ENCODE measurements around the gene OR2A2. TPM values are rescaled to one million over a fixed set of nuclear protein-coding genes. Genes with fewer than 3 reads are reported as not detected.
A peak's percentile ranks its signal among the peaks of the same experiment; 100 is the strongest.
"Not testable (repeated sequence)": the region's sequence is repeated elsewhere in the genome, so short reads cannot be mapped to it uniquely, and the experiment has no call there.

OR2A2 gene
- total and polyA plus RNA-seq, 2 donors (not counting 3 experiments of a cell fraction or from before 2014, with no cell fraction given) = not detected

GRCh38 chr7:144127714-144128334 lies 18.4 kb downstream of the OR2A2 start:
- TF ChIP-seq MAX (IDR thresholded peaks at IDR 0.05; ENCODE audit: insufficient read depth, insufficient read length) (peak; percentile 38), CTCF (IDR thresholded peaks at IDR 0.05; ENCODE audit: extremely low read depth in 1 of 2, insufficient read depth in 1 of 2, low read depth in 1 of 2, low read length in 2 of 2) (peak; percentile 84 to 92), GATA2 (IDR thresholded peaks at IDR 0.05; ENCODE audit: insufficient read depth, insufficient read length, low read depth, low read length) (no peak), POLR2A (IDR thresholded peaks at IDR 0.05; ENCODE audit: low read depth, low read length) (no peak)
- H3K27me3 ChIP-seq (ENCODE audit: control insufficient read depth in 2 of 2, insufficient read depth in 2 of 2, low read length in 2 of 2) = no peaks in the 10 kb centered on the region
- DNase-seq (ENCODE audit: low read depth, low spot score) (peak; percentile 79), FAIRE-seq (peak; percentile 79)
- no peaks in the 10 kb centered on the region for H3K79me2 ChIP-seq (ENCODE audit: control insufficient read depth, insufficient read depth, low read length)
- H3K4me1 ChIP-seq (ENCODE audit: control insufficient read depth, extremely low read depth, insufficient read depth, low read length) = no peaks in the 10 kb centered on the region
- no peak overlapping the region for H2AFZ ChIP-seq (ENCODE audit: low read depth, low read length)
- ChIA-PET CTCF (interaction anchor here (0.6 to 2.6 kb wide), 61 partner anchors 9 to 720 kb away, joined by 3 to 77 read pairs (median 4); partner anchors contain the start of gene TCAF1), POLR2A (interaction anchor here (1.2 kb wide), 1 partner anchor 226 kb away, joined by 4 read pairs; the partner anchor contains the start of gene TCAF1)
- no peaks in the 10 kb centered on the region for H3K9me3 ChIP-seq (replicated peaks; ENCODE audit: control insufficient read depth, insufficient read depth, low read length)
- H3K4me3 ChIP-seq (replicated peaks in 1 of 3; ENCODE audit: insufficient read depth in 1 of 3, low read depth in 1 of 3, low read length in 3 of 3) = no peak overlapping the region
- H4K20me1 ChIP-seq (replicated peaks; ENCODE audit: control insufficient read depth, extremely low read depth, insufficient read depth, low read length) = no peaks in the 10 kb centered on the region
- H3K27ac ChIP-seq (ENCODE audit: insufficient read depth, low read depth, low read length) = no peak overlapping the region
- H3K4me2 ChIP-seq (ENCODE audit: insufficient read depth, low read length) = no peak overlapping the region
- no TSS peak for BruUV-seq (replicated peaks)
- intact Hi-C loops (cut with micrococcal nuclease) (loop anchor here (1.0 to 5.0 kb wide), 3 partner anchors 101 to 391 kb away; no protein-coding TSS in a partner anchor), dilution Hi-C loops (cut with MboI; ENCODE audit: extremely low pct_ligation_motif_present, low sequenced_read_pairs) (no loop called here)
- H3K9me1 ChIP-seq (replicated peaks; ENCODE audit: control insufficient read depth, extremely low read depth, insufficient read depth, low read length) = no peaks in the 10 kb centered on the region
- no peaks in the 10 kb centered on the region for H3K36me3 ChIP-seq (ENCODE audit: control insufficient read depth in 2 of 2, extremely low read depth in 1 of 2, insufficient read depth in 2 of 2, low read length in 2 of 2)
- no peak overlapping the region for H3K9ac ChIP-seq (replicated peaks; ENCODE audit: extremely low read depth, insufficient read depth, low read length)

- H3K36me3 ChIP-seq (ENCODE audit: control insufficient read depth in 2 of 2, extremely low read depth in 1 of 2, insufficient read depth in 2 of 2, low read length in 2 of 2); H3K4me1 ChIP-seq (ENCODE audit: control insufficient read depth, extremely low read depth, insufficient read depth, low read length); H3K9ac ChIP-seq (replicated peaks; ENCODE audit: extremely low read depth, insufficient read depth, low read length); DNase-seq (ENCODE audit: low read depth, low spot score); dilution Hi-C loops (cut with MboI; ENCODE audit: extremely low pct_ligation_motif_present, low sequenced_read_pairs); H3K4me2 ChIP-seq (ENCODE audit: insufficient read depth, low read length); H3K27me3 ChIP-seq (ENCODE audit: control insufficient read depth in 2 of 2, insufficient read depth in 2 of 2, low read length in 2 of 2); H3K27ac ChIP-seq (ENCODE audit: insufficient read depth, low read depth, low read length); H3K79me2 ChIP-seq (ENCODE audit: control insufficient read depth, insufficient read depth, low read length); BruUV-seq (replicated peaks); H3K9me1 ChIP-seq (replicated peaks; ENCODE audit: control insufficient read depth, extremely low read depth, insufficient read depth, low read length); H3K9me3 ChIP-seq (replicated peaks; ENCODE audit: control insufficient read depth, insufficient read depth, low read length); POLR2A ChIA-PET; FAIRE-seq; H4K20me1 ChIP-seq (replicated peaks; ENCODE audit: control insufficient read depth, extremely low read depth, insufficient read depth, low read length); H3K4me3 ChIP-seq (replicated peaks in 1 of 3; ENCODE audit: insufficient read depth in 1 of 3, low read depth in 1 of 3, low read length in 3 of 3); H2AFZ ChIP-seq (ENCODE audit: low read depth, low read length): not testable (repeated sequence)
- CTCF ChIA-PET = interaction anchor here (2.6 kb wide), 1 partner anchor 392 kb away, joined by 77 read pairs; no protein-coding TSS in a partner anchor
- intact Hi-C loops (cut with micrococcal nuclease) = loop anchor here (5.0 kb wide), 1 partner anchor 102 kb away; no protein-coding TSS in a partner anchor
Observed at GRCh38 chr7:144129601-144130000, 20.2 kb downstream of the OR2A2 start.

All from endothelial cell of umbilical vein (primary cell).